ENCODE data around the gene BIN1.

DNA sequence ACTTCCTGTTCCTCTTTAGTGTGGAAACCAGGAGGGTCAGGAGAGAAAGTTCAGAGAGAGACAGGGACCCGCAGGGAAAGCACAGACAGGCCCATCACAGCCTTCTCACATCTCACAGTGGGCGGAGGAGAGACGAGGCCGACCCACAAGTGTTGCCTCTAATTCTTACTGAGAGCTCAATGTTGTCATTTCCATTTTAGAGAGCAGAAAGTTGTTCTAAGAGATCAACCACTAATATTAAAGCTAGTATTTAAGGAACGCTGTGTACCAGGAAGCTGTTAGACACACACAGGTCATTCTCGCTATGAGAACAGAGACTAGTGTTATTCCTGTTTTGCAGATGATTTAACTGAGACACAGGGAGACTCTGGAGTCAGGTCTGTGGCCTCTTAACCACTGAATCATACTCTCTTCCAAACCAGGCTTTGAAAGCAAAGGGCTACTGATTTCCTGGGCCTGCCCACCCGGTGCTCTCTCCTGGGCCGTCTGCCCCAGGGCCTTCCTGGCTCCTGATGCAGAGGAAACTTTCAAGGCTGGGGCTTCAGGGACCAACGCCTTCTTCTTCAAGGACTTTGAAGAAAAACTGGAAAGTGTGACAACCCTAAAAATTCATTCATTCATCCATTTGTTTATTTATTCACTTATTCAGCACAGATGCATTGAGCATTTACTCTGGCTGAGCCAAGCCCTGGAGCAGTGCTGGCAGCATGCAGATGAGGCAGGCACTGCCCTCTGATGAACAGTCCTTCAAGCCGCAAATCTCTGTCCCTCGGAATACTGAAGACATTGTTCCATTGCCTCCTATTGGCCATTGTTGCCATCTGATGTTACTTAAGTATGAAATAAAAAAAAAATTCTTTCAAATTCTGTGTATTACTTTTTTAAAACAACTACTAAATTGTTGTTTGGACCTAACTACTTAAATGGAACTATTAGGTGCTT, 37.2 kb upstream of the BIN1 start:
- TF ChIP-seq POLR2AphosphoS5 (IDR thresholded peaks at IDR 0.05) (peak; percentile 26), POLR2A (IDR thresholded peaks at IDR 0.05) (no peak)
- TF ChIP-seq, protein P1, sequence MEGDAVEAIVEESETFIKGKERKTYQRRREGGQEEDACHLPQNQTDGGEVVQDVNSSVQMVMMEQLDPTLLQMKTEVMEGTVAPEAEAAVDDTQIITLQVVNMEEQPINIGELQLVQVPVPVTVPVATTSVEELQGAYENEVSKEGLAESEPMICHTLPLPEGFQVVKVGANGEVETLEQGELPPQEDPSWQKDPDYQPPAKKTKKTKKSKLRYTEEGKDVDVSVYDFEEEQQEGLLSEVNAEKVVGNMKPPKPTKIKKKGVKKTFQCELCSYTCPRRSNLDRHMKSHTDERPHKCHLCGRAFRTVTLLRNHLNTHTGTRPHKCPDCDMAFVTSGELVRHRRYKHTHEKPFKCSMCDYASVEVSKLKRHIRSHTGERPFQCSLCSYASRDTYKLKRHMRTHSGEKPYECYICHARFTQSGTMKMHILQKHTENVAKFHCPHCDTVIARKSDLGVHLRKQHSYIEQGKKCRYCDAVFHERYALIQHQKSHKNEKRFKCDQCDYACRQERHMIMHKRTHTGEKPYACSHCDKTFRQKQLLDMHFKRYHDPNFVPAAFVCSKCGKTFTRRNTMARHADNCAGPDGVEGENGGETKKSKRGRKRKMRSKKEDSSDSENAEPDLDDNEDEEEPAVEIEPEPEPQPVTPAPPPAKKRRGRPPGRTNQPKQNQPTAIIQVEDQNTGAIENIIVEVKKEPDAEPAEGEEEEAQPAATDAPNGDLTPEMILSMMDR (IDR thresholded peaks at IDR 0.05) = peak in 2 of 4 experiments; percentile 13 to 26

All from gastroesophageal sphincter (tissue), 3 donors.